ENCODE results near the gene IGSF23.

IGSF23 gene, protein sequence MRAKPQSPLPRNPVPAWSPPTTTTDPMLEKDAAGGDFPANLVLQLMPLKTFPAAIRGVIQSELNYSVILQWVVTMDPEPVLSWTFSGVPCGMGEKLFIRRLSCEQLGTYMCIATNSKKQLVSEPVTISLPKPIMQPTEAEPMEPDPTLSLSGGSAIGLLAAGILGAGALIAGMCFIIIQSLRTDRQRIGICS

DNA sequence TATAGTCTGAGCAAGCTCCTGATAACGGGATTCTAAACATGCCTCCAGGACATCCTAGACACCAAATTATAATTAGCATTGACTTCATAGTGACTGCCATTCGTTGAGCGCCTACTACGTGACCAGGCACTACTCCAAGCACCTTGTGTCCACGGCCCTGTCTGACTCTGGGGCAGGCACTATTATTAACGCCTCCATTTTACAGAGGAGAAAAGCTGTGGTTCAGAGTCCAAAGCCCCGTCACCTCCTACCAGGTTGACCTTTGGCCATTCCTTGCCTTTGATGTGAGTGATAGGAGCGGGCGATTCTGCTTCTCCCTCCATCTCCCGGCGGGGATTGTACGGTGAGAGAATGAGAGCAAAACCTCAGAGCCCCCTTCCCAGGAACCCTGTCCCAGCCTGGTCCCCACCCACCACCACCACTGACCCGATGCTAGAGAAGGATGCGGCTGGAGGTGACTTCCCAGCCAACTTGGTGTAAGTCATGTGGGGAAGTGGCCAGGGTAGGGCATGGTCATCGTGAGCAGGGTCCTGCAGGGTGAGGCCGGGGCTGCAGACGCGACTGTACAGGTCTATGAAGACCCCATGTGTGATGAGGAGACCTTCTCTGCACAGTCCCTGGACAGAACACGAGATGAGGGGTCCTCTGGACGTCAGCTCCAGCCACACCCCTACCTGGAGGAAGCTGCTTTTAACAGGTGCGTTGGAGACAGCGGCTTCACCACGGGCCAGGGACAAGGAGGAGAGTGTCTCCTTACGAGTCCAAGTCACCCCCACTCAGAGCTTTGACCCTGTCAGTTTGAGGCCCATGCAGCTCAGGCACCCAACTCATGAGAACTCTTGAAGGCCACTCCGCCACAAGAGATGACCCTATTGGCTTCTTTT, at the start of gene IGSF23:
Gene IGSF23, plus strand, starts transcription at position 269 of the 884 bp plus-strand sequence. Its CDS starts 83 bp downstream, at position 352.
- no peak for DNase-seq (ENCODE audit: low read depth, low spot score)

DNA sequence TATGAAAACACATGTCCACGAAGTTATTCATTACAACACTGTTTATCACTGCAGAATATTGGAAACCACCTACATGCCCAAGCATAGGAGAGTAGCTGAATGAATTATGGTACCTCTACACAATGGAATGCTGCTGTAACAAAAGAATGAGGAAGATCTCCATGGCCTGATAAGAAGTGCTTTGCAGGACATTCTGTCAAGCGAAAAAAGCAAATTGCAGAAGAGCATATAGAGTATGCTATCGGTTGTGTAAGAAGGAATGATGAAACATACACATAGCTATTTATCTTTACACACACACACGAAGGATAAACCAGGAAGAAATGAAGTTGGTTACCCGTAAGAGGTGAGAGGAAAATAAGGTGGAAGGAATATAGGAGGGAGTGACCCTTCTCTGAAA, 46.4 kb upstream of the IGSF23 start:
- DNase-seq (ENCODE audit: low read depth, low spot score) = no peak

DNA sequence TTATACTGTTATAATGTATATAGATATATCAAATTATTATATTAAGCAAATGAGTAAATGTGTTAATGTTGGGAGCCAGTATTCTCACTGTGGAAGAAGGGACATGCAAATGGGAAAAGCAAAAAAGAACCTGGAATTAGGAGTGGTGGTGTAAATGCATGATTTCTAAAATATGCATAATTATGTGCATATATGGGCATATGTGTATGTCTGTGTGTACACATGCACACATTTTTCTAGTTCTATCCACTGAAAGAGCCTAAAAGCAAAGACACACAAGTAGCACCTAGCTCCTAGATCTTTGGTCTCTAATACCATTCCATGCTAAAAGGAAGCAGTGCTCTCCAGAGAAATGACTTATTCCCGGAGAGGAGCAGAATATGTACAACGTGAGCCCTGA, 45.6 kb upstream of the IGSF23 start:
- DNase-seq (ENCODE audit: low read depth, low spot score) = no peak

DNA sequence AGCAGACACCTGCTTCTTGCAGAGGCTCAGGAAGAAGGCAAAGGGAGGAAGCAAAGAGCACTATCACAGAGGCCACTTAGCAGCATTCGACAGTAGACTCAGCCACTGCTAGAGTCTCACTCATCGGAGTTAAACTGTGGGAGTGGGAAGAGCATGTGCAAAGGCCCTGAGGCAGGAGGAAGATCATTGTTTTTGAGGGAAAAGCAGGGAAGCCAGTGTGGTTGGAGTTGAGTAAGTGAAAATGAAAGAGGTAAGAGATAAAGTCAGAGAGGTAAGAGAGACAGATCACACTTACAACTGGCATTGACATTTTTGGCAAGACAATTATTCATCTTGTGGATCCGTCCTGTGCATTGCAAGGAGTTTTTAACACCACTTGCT, 42.8 kb upstream of the IGSF23 start:
- DNase-seq (ENCODE audit: low read depth, low spot score) = no peak

DNA sequence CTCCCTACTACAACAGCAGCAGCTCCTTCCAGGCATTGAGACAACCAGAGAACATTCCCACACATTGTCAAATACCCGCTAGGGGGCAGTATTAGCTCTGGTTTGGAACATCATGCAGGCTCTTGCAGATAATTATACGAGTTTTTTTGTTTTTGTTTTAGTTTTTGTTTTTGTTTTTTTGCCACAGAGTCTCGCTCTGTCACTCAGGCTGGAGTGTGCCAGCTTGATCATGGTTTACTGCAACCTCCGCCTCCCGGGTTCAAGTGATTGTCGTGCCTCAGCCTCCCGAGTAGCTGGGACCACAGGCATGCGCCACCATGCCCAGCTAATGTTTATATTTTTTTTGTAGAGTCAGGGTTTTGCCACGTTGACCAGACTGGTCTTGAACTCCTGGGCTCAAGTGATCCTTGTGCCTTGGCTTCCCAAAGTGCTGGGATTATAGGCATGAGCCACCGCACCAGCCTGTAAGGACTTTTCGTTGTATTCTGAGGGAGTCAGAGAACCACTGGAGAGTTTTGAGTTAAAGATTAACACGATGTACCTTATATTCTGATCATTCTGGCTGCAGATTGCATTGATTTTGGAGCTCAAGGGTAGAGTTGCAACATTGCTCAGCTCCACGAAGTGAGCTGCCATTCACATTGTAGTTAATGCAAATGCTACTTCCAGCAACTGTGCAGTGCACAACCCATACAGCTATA, 42.2 kb upstream of the IGSF23 start:
- peak; percentile 87 for DNase-seq (ENCODE audit: low read depth, low spot score)

DNA sequence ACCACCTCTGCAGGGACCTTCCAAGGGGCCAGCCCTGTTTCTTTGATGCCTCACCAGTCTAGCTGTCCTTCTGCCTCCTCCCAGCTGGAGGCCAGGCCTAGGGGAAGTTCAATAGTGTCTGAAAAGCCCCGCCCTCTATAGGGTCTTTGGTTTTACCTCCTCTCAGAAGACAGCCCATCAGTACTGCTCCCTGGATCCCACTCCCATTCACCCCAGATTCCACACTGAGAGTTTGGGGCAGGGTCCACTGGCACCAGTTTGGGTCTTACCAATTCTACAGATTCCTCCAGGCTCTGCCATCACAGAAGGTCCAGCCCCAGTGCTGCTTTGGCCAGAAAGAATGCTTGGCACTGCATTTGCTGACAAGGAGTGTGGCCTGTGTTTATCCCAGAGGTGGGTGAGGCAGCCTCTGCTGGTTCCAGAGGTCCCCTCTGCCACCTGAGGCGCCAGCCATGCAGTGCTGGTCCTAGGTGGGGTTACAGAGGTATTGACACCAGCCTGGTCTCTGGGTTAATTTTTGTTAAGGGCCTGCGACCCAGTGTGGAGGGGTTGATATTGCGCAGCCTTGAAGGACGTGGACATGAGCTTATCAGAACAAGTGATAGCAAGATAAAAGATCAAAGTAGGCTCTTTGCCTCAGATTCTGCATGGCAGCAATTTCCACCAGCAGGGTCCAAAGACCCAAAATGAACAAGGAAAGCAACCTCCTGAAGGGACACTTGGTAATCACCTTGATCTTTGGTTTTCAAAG, 41.4 kb upstream of the IGSF23 start:
- DNase-seq (ENCODE audit: low read depth, low spot score) = no peak

DNA sequence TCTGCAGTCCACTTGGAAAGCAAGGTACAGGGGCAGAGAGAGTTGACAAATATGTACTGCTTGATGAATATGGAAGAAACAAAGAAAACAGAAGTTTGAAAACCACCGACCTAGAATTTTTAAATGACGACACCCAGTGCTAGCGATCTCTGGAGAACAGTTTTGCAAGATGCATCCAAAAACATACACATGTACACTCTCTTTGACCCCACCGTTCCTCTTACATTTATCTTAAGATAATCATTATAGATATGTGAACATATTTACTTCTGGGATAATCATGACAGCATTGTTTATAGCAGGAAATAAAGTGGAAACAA, 40.8 kb upstream of the IGSF23 start:
- no peak for DNase-seq (ENCODE audit: low read depth, low spot score)

DNA sequence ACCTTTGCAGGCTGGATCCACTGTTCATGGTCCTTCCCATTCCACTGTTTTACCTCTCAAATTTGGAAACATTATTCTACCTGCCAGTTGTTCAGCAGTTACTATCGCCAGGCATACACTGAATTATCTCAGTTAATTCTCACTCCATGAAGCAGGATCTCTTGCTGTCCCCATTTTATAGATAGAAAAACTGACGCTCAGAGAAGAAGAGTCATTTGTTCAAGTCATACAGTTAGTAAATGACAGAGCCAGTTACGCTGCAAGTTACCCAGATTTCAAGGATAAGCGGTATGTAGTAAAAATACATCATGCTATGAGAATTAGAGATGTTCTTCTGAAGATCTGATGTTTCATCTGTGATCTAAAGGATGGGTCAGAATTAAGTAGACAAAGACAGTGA, 40.2 kb upstream of the IGSF23 start:
- no peak for DNase-seq (ENCODE audit: low read depth, low spot score)

DNA sequence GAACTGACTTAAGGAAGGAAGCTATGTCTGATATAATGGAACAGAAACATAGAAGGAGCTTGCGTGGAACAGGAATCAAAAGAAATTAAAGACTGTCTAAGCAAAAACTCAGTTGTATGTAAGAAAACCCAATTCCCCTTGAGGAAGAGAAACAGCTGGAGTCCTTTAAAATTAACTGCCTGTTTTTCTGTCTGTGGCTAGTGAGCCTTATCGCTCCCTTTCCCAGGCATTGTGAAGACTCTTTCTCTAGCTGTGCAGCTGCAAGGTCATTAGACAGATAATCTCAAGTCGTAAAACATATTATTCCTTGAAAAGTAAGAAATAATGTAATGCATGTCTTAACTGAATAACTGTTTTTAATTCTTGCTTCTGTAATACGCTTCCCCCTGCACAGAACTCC, 39.7 kb upstream of the IGSF23 start:
- no peak for DNase-seq (ENCODE audit: low read depth, low spot score)

DNA sequence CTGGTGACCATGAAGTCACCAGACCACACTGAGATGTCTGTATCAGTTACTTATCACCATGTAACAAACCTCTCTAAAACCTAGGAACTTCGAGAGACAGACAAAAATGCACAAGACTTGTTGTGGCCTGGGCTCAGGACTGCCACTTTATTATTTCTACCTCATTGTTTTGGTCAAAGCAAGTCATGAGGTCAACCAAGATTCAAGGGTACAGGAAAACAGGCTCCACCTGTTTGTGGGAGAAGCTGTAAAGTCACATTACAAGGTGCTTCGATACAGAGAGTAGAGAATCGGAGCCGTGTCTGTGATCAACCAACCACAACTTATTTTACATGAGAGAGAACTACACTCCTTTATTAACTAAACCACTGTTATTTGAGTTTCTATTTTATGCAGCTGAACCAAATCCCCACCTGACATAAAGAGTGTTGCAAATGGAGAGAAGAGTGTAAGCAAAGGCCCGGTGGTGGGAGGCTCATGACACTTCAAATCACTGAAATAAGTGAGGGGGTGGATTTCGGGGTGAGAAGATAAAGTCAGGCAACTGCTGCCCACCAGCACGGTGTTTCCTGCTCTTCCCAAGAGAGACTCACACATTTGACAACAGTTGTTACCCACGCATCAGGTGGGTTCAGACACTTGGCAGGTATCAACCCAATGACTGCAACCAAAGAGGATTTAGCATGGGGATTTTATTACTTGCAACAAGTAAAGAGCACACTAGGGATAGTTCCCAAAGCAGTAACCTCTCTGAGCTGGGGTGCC, 39.0 kb upstream of the IGSF23 start:
- DNase-seq (ENCODE audit: low read depth, low spot score) = no peak

DNA sequence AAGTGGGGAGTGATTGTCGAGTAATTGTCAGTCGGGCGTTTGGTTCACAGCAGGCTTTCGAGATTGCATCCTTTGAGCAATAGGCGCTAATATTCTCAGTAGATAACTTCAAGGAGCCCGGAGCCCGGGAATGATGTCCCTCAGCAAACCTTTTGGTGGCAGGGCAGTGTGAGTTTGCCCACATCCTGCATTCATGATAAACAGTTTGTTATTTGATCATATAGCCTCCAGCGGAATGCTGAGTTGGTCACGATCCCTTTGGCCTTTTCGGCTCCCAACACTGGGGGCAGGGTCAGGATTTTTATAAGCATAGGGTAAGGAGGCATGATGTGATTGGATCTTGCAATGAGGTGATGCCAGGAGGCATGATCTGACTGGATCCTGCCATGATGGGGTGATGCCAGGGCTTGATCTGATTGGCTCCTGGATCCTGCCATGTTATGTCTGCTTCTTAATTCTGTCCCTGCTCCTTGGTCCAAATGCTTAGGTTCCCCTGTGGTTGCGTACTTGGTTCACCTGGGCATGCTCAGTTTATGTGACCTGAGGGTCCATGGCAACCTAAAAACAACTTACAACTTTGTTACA, 38.2 kb upstream of the IGSF23 start:
- no peak for DNase-seq (ENCODE audit: low read depth, low spot score)

DNA sequence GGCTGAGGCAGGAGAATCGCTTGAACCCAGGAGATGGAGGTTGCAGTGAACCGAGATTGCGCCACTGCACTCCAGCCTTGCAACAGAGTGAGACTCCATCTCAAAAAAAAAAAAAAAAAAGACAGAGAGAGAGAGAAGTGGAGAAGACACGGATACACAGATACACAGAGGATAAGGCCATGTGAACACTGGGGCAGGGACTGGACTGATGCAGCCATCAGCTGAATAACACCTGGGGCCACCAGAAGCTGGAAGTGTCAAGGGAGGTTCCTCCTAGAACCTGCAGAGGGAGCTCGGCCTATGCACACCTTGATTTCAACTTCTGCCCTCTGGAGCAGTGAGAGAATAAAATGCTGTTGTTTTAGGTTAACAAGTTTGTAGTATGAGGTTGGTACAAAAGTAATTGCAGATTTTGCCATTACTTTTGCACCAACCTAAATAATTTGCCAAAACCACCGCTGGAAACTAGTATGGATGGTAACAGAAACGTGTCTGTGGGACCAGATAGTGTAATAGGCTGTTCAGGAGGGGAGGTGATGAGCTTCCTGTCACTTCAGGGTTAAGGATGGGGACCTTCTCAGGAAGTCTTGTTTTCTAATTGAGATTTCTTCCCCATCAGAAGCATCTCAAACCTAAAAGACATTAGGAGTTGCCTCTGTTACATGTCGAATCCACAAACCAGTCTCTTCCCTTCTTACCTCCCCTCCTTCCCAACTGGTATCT, 36.4 kb upstream of the IGSF23 start:
- DNase-seq (ENCODE audit: low read depth, low spot score) = peak; percentile 67

DNA sequence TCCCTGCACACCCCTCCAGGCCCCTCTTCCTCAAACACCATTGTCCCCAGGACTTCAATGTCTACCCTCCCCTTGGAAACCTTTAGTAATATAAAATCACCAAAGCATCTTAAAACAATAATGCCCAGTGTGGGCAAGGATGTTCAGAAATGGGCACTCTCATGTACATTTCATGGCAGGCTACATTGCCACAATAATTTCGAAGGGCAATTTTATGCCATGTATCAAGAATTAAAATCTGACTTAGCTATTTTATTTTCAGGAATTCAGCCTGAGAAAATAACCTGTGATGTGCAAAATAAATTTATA, 35.8 kb upstream of the IGSF23 start:
- no peak for DNase-seq (ENCODE audit: low read depth, low spot score)

DNA sequence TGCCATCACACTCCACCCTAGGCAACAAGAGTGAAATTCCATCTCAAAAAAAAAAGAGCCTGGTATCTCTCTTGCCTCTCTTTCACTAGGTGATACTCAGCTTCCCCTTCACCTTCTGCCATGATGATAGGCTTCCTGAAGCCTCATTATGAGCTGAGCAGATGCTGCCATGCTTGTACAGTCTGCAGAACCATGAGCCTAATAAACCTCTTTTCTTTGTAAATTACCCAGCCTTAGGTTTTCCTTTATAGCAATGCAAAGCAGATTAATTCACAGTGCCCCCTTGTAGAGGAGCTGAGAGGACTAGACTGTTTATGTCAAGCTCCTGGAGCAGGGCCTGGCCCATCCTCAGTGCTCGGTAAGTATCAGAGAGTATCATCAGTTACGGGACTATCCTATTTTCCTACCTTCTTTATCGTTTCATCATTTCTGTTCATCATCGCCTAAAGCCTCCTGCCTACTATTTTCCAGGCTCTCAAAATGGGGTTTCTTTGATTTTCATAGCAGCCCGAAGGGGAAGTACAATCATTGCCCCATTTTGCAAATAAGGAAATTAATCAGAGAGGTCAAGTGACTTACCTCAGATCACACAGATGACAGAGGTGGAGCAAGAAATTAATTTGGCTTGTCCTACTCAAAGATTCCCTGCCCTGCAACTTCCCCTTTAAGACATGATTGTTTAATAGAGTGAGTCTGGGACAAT, 33.5 kb upstream of the IGSF23 start:
- no peak for DNase-seq (ENCODE audit: low read depth, low spot score)

DNA sequence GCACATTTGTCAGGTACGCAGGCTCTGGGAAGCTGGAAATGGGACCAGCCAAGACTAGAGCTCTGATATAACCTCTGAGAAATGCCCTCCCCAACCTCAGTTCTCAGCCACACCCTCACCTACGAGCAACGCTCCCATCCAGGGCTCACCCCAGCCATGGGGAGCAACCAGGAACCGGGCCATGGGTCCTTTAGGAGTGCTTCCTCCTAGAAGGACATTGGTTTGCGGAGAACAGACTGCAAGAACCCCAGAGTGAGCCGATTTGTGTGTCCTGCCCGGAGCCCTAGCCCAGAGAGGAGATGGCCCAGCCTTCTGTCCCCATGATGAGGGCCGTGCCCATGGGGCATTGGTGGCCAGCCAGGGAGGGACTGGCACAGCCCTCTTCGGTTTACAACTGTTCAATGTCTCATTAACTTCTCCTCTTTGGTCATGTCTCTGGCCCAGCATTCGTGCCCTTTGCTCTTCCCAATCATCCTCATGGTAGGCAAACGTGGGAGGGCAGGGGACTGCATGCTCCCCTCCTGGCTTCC, 32.9 kb upstream of the IGSF23 start:
- DNase-seq (ENCODE audit: low read depth, low spot score) = no peak

DNA sequence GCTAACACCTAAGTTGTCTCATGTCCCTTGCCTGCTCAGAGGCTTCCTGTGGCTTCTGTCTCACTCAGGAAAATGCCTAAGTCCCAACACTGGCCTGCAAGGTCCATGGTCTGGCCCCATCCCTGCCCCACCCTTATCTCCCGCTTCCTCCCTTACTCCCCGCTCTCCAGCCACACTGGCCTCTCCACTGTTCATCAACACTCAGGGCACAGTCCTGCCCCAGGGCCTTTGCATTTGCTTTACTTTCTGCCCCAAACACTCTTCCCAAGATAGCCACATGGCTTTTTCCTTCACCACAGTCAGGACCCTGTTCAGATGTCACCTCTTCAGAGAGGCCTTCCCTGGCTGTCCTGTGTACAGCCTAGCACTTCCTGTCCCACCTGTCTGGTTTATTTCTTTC, 32.1 kb upstream of the IGSF23 start:
- DNase-seq (ENCODE audit: low read depth, low spot score) = no peak

DNA sequence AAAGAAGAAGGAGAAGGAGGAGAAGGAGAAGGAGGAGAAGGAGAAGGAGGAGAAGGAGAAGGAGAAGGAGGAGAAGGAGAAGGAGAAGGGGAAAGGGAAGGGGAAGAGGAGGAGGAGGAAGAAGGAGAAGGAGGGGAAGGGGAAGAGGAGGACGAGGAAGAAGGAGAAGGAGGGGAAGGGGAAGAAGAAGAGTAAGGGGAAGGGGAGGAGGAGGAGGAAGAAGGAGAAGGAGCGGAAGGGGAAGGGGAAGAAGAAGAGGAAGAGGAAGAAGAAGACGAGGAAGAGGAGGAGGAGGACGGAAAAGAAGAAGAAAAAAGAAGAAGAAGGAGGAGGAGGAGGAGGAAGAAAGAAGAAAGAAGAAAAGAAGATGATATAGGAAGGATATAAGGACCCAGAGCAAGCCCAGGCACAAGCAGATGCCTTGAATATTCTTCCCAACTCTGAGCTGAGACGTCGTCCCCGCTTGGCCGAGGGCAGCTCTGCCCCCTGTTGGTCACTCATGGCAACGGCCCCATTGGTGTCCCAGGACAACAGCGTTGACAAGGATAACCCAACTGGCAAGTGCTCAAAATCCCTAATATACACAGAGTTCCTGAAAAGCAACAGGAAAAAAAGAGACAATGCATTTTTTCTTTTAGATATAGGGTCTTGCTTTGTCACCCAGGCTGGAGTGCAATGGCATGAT, 30.6 kb upstream of the IGSF23 start:
- no peak for DNase-seq (ENCODE audit: low read depth, low spot score)

DNA sequence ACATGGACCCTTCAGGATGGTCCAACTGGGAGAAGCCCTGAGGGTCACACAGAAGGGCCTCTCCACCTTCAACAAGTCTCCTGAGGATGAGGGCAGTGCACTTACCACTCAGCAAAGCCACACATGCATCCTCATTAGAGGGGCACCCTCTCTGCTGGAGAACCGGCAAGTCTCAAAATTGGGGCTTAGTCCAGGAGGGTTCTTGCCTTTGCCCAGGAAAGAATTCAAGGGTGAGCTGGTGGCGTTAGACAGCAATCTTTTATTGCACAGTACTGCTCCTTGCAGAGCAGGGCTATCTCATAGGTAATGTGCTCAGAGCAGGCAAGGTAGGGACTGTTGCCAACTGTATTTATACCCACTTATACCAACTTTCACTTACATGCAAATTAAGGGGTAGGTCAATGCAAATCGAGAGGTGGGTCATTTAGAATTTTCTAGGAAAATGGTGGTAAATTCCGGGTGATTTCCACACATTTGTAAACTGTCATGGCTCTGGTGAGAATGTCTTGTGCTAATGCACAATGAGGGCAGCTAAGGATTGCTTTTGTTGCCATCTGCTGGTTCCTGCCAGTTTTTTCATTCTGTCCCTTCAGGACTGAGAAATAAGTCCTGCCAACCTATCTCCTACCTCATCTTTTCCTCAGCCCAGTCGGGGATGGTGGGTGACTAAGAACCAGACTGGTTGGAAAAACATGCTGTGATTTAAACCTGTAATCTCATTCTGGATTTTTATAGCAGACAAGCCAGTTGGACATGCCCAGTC, 27.8 kb upstream of the IGSF23 start:
- peak; percentile 35 for DNase-seq (ENCODE audit: low read depth, low spot score)
